RWPE2 (cell line): ENCODE data around the gene NRIP2.

Experiments
- ATAC-seq: fragments of 200-7000 bp; cut with Tn5 transposase; 3 replicates; pipeline ENCODE4 v1.9.1; 2021; ENCODE audit warnings: low read depth
- DNase-seq: peaks from one replicate; pipeline ENCODE4 v3.0.0-alpha.2; 2020; ENCODE audit warnings: low spot score
- H3K27ac ChIP-seq: fragments of 450-650 bp; 2 replicates; pipeline ENCODE4 v1.5.1; 2017; ENCODE audit warnings: mild to moderate bottlenecking; ENCODE audit not compliant: poor library complexity, severe bottlenecking
- H3K27me3 ChIP-seq: fragments of 250-450 bp; sonication (Bioruptor Pico); 2 replicates; pipeline ENCODE4 v1.5.1; 2021; ENCODE audit warnings: mild to moderate bottlenecking, moderate library complexity; ENCODE audit not compliant: insufficient read depth, poor library complexity, severe bottlenecking
- H3K36me3 ChIP-seq: fragments of 250-450 bp; sonication (Bioruptor Pico); 2 replicates; pipeline ENCODE4 v1.5.1; 2020; ENCODE audit warnings: low read depth, mild to moderate bottlenecking, moderate library complexity
- H3K4me1 ChIP-seq: fragments of 250-450 bp; sonication (Bioruptor Pico); 2 replicates; pipeline ENCODE4 v1.5.1; 2021; ENCODE audit warnings: mild to moderate bottlenecking, moderate library complexity; ENCODE audit not compliant: insufficient read depth, poor library complexity, severe bottlenecking
- H3K4me3 ChIP-seq: fragments of 250-450 bp; sonication (Bioruptor Pico); 2 replicates; pipeline ENCODE4 v1.5.1; 2021; ENCODE audit warnings: mild to moderate bottlenecking, moderate library complexity; ENCODE audit not compliant: severe bottlenecking
- H3K9me3 ChIP-seq: fragments of 250-450 bp; sonication (Bioruptor Pico); 2 replicates; pipeline ENCODE4 v1.5.1; 2021; ENCODE audit warnings: mild to moderate bottlenecking, moderate library complexity; ENCODE audit not compliant: severe bottlenecking
- CTCF ChIP-seq: fragments of 450-650 bp; IDR thresholded peaks from one replicate; pipeline ENCODE4 v1.5.1; 2017; ENCODE audit warnings: mild to moderate bottlenecking, moderate library complexity; ENCODE audit not compliant: poor library complexity, severe bottlenecking

Gene NRIP2

DNA sequence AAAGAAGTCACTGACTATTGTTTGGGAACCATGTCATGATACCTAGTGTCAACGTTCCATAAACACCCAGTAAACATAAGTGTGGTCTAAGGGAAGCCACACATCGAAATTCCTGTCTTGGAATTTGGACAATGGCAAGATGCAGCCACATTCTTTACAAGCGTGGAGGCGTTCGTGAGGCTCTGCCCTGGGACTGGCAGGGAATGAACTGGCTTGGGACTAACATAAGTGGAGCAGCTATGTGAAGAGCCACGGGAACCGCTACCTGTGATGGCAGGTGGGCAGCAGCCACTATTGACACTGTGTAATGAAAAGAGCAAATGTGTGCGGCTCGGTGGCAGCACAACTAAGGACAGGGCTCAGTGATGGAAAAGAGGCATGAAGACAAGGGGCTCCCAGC lies 10.0 kb upstream of the NRIP2 start:
- Histone ChIP-seq H3K4me3 (no peak overlapping the region), H3K9me3 (no peaks in the 10 kb centered on the region), H3K27me3 (no peaks in the 10 kb centered on the region), H3K4me1 (no peaks in the 10 kb centered on the region), H3K27ac (no peak overlapping the region), H3K36me3 (no peaks in the 10 kb centered on the region)
- DNase-seq: no peak
- no peak for ATAC-seq
- no peak for TF ChIP-seq CTCF

DNA sequence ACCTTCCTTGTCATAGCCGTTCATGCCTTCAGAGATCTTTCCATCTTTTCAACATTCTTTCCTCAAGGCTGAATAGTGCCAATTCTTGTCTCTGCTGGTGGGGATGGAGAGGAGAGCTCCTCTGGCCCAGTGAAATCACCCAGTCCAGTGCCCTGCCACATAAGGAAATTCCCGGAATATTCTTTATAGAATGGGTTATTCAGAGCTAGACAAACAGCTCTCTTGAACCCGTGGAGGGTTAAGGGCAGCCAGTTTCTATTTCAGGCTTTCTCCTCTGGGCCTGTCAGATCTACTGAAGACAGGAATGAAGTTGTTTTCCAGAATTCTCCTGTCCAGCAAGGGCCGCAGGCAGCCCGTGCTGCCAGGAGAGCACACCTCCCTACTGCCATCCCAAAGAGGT lies 8.1 kb upstream of the NRIP2 start:
- DNase-seq (no peak), ATAC-seq (no peak)
- H3K27me3 ChIP-seq: no peaks in the 10 kb centered on the region
- H3K9me3 ChIP-seq: no peaks in the 10 kb centered on the region
- H3K4me1 ChIP-seq: no peaks in the 10 kb centered on the region
- no peak overlapping the region for H3K4me3 ChIP-seq
- H3K27ac ChIP-seq: no peak overlapping the region
- no peak for TF ChIP-seq CTCF
- no peaks in the 10 kb centered on the region for H3K36me3 ChIP-seq

DNA sequence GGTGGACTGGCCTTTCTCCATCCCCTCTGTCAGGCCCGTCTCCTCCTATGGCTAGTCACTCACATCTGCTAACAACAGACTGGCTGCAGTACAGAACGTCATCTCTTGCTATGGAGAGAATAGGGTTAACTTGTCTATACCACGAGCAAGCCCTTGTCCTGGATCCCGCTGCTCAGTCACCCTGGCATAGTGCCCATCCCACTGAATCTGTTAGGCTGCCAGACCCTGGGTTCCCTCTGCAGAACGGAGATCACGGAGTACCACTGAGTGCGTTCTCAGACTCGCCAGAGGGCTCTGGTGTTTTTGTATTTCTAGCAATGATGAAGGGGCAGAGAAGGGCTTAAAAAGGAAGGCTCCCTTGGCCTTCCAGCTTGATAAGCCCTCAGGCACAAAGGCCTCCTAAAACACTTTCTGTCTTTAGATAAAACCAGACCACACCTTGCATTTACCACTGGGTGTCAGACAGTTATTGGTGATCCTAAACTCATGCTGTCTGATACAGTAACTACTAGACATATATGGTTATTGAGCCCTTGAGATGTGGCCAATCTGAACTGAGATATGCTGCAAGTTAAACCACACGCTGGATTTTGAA lies 6.3 kb upstream of the NRIP2 start:
- DNase-seq (no peak), ATAC-seq (no peak)
- TF ChIP-seq CTCF: no peak
- H3K27me3 ChIP-seq: no peaks in the 10 kb centered on the region
- no peaks in the 10 kb centered on the region for H3K4me1 ChIP-seq
- no peak overlapping the region for H3K27ac ChIP-seq
- no peaks in the 10 kb centered on the region for H3K9me3 ChIP-seq
- H3K4me3 ChIP-seq: no peak overlapping the region
- H3K36me3 ChIP-seq: no peaks in the 10 kb centered on the region

GRCh38 chr12:2836574-2836973 lies 1.7 kb upstream of the NRIP2 start:
- no peak overlapping the region for H3K4me3 ChIP-seq
- no peak overlapping the region for H3K27ac ChIP-seq
- no peaks in the 10 kb centered on the region for H3K36me3 ChIP-seq
- H3K4me1 ChIP-seq: no peaks in the 10 kb centered on the region
- no peak for ATAC-seq
- no peaks in the 10 kb centered on the region for H3K27me3 ChIP-seq
- no peak for DNase-seq
- TF ChIP-seq CTCF: no peak
- no peaks in the 10 kb centered on the region for H3K9me3 ChIP-seq

GRCh38 chr12:2835691-2836403 lies 1.0 kb upstream of the NRIP2 start:
- H3K4me1 ChIP-seq: no peaks in the 10 kb centered on the region
- H3K27ac ChIP-seq: no peak overlapping the region
- TF ChIP-seq CTCF: no peak
- no peak for ATAC-seq
- no peaks in the 10 kb centered on the region for H3K27me3 ChIP-seq
- no peak for DNase-seq
- H3K36me3 ChIP-seq: no peaks in the 10 kb centered on the region
- H3K9me3 ChIP-seq: no peaks in the 10 kb centered on the region
- no peak overlapping the region for H3K4me3 ChIP-seq
